Esophagus muscularis mucosa (tissue), 4 donors: Measurements from ENCODE around the gene SNX9. TPM values are rescaled to one million over a fixed set of nuclear protein-coding genes. Genes with fewer than 3 reads are reported as not detected.
A peak's percentile ranks its signal among the peaks of the same experiment; 100 is the strongest.

ENCODE experiments used
- DNase-seq: peaks from one replicate; pipeline ENCODE4 v3.0.0-alpha.2; 2017; ENCODE audit errors: extremely low spot score
- H3K27ac ChIP-seq, 4 donors: fragments of 200-600 bp; sonication (generic); replicated peaks in 1 of 4; 1 replicate in 3 of 4; 2 replicates in 1 of 4; pipeline ENCODE4 v1.5.1; 2016 to 2019; ENCODE audit warnings: mild to moderate bottlenecking in 1 of 4
- H3K27me3 ChIP-seq, 4 donors: fragments of 200-600 bp; sonication (generic); one replicate each; pipeline versions ENCODE4 v1.5.1 to v1.6.0; 2016 to 2019
- H3K36me3 ChIP-seq, 4 donors: fragments of 200-600 bp; sonication (generic); one replicate each; pipeline ENCODE4 v1.5.1; 2016 to 2019
- H3K4me1 ChIP-seq, 4 donors: fragments of 200-600 bp; sonication (generic); one replicate each; pipeline ENCODE4 v1.5.1; 2016 to 2019
- H3K4me3 ChIP-seq, 4 donors: fragments of 200-600 bp; sonication (generic); 1 replicate in 2 of 4; 2 replicates in 2 of 4; pipeline ENCODE4 v1.5.1; 2016 to 2019; ENCODE audit warnings: mild to moderate bottlenecking in 4 of 4, moderate library complexity in 1 of 4
- H3K9me3 ChIP-seq, 4 donors: fragments of 200-600 bp; sonication (generic); 1 replicate in 3 of 4; 2 replicates in 1 of 4; pipeline ENCODE4 v1.5.1; 2016 to 2019
- EP300 ChIP-seq: sonication (generic); formaldehyde crosslinking; IDR thresholded peaks from one replicate; pipeline ENCODE4 v1.6.1; 2017; ENCODE audit warnings: antibody characterized with exemption
- POLR2A ChIP-seq: fragments of 450-650 bp; IDR thresholded peaks from one replicate; pipeline ENCODE4 v1.6.1; 2017; ENCODE audit warnings: antibody characterized with exemption, moderate library complexity, mild to moderate bottlenecking, low read depth
- POLR2AphosphoS5 ChIP-seq, 2 donors: sonication (generic); formaldehyde crosslinking; IDR thresholded peaks; one replicate each; pipeline ENCODE4 v1.6.1; 2017; ENCODE audit warnings: antibody characterized with exemption in 2 of 2
- WGBS: methylation state at CpG from one replicate; pipeline ENCODE4 v1.1.5; 2018; 5-methylcytosine and 5-hydroxymethylcytosine counted together
- intact Hi-C: fragments of 100-400 bp; cut with DNase I; formaldehyde crosslinking; loops from one replicate; pipeline ENCODE4 v1.15.1; 2023
- total RNA-seq, 4 donors: library from RNA; depleted of rRNA; stranded (reverse); fragments of >200 nt; gene quantifications; one replicate each; pipeline versions ENCODE4 v1.1.0 to v1.2.1, GENCODE V29; 2016
- TF ChIP-seq, protein P1 (sequence below), 3 experiments: fragments of 200-600 bp in 2 of 3; fragments of 450-650 bp in 1 of 3; sonication (generic) in 2 of 3; IDR thresholded peaks; one replicate each; pipeline ENCODE4 v1.5.1; 2017 to 2019; ENCODE audit warnings: antibody characterized with exemption in 3 of 3, mild to moderate bottlenecking in 2 of 3, moderate library complexity in 1 of 3

Gene SNX9
- total RNA-seq, 4 donors from 2014 or later, result 78.1 to 94.7 (median 85.1) TPM

DNA sequence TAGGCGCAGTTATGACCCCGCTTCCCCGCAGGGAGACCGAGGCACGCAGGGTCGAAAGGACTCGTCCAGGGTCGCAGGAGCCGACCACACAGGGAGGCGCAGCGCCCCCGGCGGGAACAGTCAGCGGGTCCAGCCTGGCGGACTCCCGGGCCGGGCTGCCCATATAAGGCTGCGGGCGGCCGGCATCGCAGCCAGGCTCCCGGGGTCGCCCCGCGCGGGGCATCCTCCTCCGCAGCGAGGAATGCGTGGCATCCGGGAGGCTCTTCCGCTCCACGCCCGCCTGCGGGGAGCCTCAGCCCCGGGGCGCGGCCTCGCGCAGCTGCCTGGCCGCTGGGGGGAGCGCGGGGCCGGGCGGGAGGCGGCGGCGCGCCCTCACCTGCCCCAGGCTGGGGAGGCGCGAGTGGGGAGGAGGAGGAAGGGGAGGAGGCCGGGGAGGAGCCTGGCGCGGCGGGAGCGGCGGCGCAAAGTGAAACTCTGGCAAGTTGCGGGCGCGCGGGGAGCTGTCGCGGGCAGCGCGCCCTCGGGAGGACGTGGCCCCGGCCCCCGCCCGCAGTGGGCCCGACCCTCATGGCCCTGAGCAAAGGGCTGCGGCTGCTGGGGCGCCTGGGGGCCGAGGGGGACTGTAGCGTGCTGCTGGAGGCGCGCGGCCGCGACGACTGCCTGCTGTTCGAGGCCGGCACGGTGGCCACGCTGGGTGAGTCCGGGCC is 158.5 kb downstream of the SNX9 start, which contains the start of gene SYNJ2:
Gene SYNJ2 (plus strand): TSS at position 469 of the 707 bp plus-strand sequence. CDS start 99 bp downstream, at position 568.
- Histone ChIP-seq H3K36me3 (no peaks in the 10 kb centered on the region), H3K27me3 (peaks cover 0 to 5% (median 0%) of the 10 kb centered on the region in 4 donors), H3K27ac (peak within 1 kb of the TSS; percentile 89 to 93 (median 90)), H3K4me1 (peaks cover 11 to 56% (median 51%) of the 10 kb centered on the region in 4 donors), H3K4me3 (peak within 1 kb of the TSS; percentile 90 to 99 (median 94)), H3K9me3 (no peaks in the 10 kb centered on the region)
- DNase-seq, result no peak
- intact Hi-C loops, result loop anchor here (2.0 kb wide), 2 partner anchors 79 to 91 kb away; no protein-coding TSS in a partner anchor
- TF ChIP-seq POLR2A, result no peak
- TF ChIP-seq POLR2AphosphoS5 (IDR thresholded peaks at IDR 0.05), result peak; percentile 33 to 70
- TF ChIP-seq EP300, result no peak
- TF ChIP-seq, protein P1, sequence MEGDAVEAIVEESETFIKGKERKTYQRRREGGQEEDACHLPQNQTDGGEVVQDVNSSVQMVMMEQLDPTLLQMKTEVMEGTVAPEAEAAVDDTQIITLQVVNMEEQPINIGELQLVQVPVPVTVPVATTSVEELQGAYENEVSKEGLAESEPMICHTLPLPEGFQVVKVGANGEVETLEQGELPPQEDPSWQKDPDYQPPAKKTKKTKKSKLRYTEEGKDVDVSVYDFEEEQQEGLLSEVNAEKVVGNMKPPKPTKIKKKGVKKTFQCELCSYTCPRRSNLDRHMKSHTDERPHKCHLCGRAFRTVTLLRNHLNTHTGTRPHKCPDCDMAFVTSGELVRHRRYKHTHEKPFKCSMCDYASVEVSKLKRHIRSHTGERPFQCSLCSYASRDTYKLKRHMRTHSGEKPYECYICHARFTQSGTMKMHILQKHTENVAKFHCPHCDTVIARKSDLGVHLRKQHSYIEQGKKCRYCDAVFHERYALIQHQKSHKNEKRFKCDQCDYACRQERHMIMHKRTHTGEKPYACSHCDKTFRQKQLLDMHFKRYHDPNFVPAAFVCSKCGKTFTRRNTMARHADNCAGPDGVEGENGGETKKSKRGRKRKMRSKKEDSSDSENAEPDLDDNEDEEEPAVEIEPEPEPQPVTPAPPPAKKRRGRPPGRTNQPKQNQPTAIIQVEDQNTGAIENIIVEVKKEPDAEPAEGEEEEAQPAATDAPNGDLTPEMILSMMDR (IDR thresholded peaks at IDR 0.05), result peak; percentile 60 to 70 (median 68)
- no CpG with 5 or more reads among the region's 86 CpGs for whole genome bisulfite sequencing

DNA sequence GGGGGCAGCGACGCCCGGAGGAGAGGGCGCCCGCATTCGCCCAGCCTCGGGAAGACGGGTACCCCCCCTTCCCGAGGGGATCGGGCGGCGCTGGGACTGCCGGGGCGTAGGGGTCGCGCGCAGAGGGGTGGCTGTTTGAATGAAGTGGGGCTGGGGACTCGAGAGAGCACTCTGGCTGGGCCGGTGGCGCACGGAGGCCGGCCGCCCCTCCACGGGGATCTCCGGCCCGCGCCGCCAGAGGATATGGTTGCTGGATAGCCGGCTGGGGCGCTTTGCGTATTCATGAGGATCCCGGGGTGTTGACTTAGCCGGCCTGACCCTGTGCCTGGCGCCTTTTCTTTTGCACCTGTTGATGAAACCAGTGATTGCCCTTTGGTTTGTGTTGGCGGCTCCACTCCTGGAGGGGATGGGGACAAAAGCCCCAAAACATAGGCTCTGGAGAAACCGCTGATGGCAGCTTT is 159.1 kb downstream of the SNX9 start:
- Histone ChIP-seq H3K27me3 (peaks cover 0 to 5% (median 0%) of the 10 kb centered on the region in 4 donors), H3K27ac (peak overlapping the region; percentile 89 to 93 (median 90)), H3K4me3 (peak overlapping the region; percentile 90 to 99 (median 94)), H3K36me3 (no peaks in the 10 kb centered on the region), H3K4me1 (peaks cover 11 to 56% (median 51%) of the 10 kb centered on the region in 4 donors), H3K9me3 (no peaks in the 10 kb centered on the region)
- TF ChIP-seq, protein P1 (IDR thresholded peaks at IDR 0.05), result no peak
- TF ChIP-seq POLR2AphosphoS5 (IDR thresholded peaks at IDR 0.05) (no peak), POLR2A (no peak), EP300 (no peak)
- 5% methylated on average over 7 of the region's 36 CpGs for WGBS
- no peak for DNase-seq
- intact Hi-C loops, result no loop called here

DNA sequence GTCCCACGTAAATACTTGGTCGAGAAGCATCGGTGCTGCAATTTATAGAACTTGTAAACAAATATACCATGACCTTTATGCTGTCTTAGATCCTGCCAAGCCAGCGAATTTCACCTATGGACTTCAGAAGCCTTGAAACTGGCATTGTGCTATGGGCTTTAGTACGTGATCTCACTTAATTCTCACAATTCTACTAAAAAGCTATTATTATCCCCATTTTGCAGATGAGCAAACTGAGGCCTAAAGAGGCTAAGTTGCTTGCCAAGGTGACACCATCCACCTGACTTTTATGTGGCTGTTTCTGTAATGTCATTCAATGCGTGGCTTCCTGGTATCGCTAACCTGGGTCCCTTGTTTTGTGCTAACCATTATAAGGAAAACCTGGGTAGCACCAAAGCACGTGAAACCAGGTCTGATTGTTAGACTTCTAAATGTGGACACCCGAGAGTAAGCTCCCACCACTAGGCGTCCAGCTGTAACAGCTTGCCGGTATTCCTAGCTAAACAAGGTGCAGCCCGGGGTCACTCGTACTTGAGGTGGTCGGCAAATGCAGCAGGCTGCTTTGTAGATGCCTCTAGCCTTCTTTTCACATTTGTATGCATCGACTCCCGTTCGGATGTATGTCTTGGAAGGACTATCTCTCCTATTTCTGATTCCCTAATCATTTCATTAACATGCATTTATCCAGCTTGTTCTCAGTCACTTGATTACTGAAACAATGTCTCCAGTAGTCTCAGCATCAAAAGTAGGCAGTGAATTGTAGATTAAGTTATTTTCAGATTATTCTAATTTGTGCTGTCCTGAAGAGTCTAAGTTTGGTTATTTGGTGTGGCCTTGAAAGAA is 159.7 kb downstream of the SNX9 start:
- no peaks in the 10 kb centered on the region for H3K36me3 ChIP-seq
- 46% methylated on average over 17 of the region's 17 CpGs for WGBS
- peaks cover 0 to 5% (median 0%) of the 10 kb centered on the region in 4 donors for H3K27me3 ChIP-seq
- H3K27ac ChIP-seq, result peak overlapping the region; percentile 89 to 93 (median 90)
- TF ChIP-seq POLR2A (no peak), EP300 (no peak), POLR2AphosphoS5 (IDR thresholded peaks at IDR 0.05) (peak; percentile 13 to 31)
- TF ChIP-seq, protein P1 (IDR thresholded peaks at IDR 0.05), result peak; percentile 31 to 47 (median 40)
- intact Hi-C loops, result no loop called here
- H3K9me3 ChIP-seq, result no peaks in the 10 kb centered on the region
- peak overlapping the region; percentile 90 to 99 (median 94) for H3K4me3 ChIP-seq
- no peak for DNase-seq
- H3K4me1 ChIP-seq, result peaks cover 11 to 57% (median 52%) of the 10 kb centered on the region in 4 donors

DNA sequence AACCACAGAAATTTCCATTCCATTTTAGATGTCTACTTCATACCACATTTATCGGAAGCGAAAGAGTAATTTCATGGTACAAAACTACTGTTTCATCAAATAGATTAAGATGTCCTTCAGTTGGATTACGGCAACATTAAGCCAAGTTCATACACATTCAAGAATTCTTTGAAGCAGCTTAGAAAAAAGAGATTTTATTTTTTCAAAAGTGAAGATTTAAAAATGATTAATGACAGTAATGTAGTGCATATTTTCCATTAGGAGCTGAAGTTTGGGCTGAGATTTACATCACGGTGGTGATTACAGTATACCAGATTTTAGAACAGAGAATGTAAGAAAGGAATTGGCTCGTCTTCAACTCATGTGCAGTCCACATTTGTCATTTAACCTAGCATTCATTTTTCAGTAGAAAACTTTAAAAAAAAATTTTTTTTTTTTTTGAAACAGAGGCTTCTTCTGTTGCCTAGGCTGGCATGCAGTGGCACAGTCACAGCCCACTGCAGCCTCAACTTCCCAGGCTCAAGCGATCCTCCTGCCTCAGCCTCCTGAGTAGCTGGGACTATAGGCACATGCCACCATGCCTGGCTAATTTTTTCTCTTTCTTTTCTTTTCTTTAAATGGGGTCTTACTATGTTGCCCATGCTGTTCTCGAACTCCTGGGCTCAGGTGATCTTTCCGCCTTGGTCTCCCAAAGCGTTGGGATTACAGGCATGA is 160.5 kb downstream of the SNX9 start:
- intact Hi-C loops, result no loop called here
- no peaks in the 10 kb centered on the region for H3K36me3 ChIP-seq
- H3K4me1 ChIP-seq, result peaks cover 11 to 65% (median 60%) of the 10 kb centered on the region in 4 donors
- DNase-seq, result no peak
- 72% methylated on average over 9 of the region's 9 CpGs for WGBS
- TF ChIP-seq POLR2A, result no peak
- TF ChIP-seq EP300, result no peak
- TF ChIP-seq, protein P1 (IDR thresholded peaks at IDR 0.05), result no peak
- TF ChIP-seq POLR2AphosphoS5 (IDR thresholded peaks at IDR 0.05), result no peak
- no peaks in the 10 kb centered on the region for H3K9me3 ChIP-seq
- H3K4me3 ChIP-seq, result peak overlapping the region; percentile 90 to 99 (median 94)
- peak overlapping the region; percentile 89 to 93 (median 90) for H3K27ac ChIP-seq
- peaks cover 0 to 5% (median 0%) of the 10 kb centered on the region in 4 donors for H3K27me3 ChIP-seq
